A549 treated with DMSO at 1 μM for 4 hours (cell line): ENCODE data around the gene KRT40. TPM values are rescaled to one million over a fixed set of nuclear protein-coding genes. Genes with fewer than 3 reads are reported as not detected.

Experiments used
- total RNA-seq: library from RNA; stranded (reverse); fragments of 200-300 nt; extraction: Qiagen RNA extraction; gene quantifications from 5 replicates; pipeline ENCODE4 v1.2.3, GENCODE V29; 2022; ENCODE audit warnings: low read depth

KRT40 gene
- not detected in 5 replicates for total RNA-seq

GRCh38 chr17:40984226-40984625 is at the start of gene KRT40:
Gene KRT40 (minus strand): TSS chr17:40984326. CDS start chr17:40984273, 53 bp downstream.

GRCh38 chr17:41029633-41030245 is 45.6 kb upstream of the KRT40 start, which contains the start of gene KRTAP1-4:
Gene KRTAP1-4 (minus strand): TSS chr17:41030195. CDS start chr17:41030078, 117 bp downstream.

GRCh38 chr17:41026715-41027471 is 42.8 kb upstream of the KRT40 start, which contains the start of gene KRTAP1-5:
Gene KRTAP1-5 (minus strand): TSS chr17:41027208. CDS start chr17:41027155, 53 bp downstream.

GRCh38 chr17:41008811-41009210 is 24.7 kb upstream of the KRT40 start, which contains the start of gene KRTAP3-1:
Gene KRTAP3-1 (minus strand): TSS chr17:41009128. CDS start chr17:41009074, 54 bp downstream.

DNA sequence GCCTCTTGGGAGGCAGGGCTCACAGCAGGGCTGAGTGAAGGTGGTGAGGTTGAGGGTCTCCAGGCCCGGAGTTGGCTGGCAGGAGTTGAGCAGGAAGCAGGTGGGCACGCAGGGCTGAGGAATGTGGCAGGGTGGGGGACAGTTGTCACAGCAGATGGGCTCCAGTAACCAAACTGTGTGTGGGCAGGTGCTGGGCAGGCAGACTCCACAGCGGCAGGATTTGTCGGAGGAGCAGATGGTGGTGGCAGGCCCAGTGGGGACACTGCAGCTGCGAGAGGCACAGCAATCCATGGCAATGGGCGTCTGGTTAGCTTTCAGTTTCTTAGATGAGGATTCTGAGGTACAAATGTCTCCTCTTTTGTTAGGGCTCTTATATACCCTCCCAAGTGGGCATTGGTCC is 15.4 kb upstream of the KRT40 start, which contains the start of gene KRTAP3-2:
KRTAP3-2 (minus strand) TSS at position 344 of the 400 bp plus-strand sequence; CDS start at position 291, 53 bp downstream.

DNA sequence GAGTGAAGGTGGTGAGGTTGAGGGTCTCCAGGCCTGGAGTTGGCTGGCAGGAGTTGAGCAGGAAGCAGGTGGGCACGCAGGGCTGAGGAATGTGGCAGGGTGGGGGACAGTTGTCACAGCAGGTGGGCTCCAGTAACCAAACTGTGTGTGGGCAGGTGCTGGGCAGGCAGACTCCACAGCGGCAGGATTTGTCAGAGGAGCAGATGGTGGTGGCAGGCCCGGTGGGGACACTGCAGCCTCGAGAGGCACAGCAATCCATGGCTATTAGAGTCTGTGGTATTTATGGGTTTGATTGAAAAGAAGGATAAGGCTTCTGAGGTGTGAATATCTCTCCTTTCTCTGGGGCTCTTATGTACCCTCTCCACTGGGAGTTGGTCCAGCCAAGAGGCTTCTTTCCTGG is 9.7 kb upstream of the KRT40 start, which contains the start of gene KRTAP3-3:
KRTAP3-3 (minus strand) TSS at position 326 of the 400 bp plus-strand sequence; CDS start at position 259, 67 bp downstream.

GRCh38 chr17:40966848-40967247 is 17.3 kb downstream of the KRT40 start, which contains the start of gene KRT39:
Gene KRT39 (minus strand): TSS chr17:40966948. CDS start chr17:40966856, 92 bp downstream.

GRCh38 chr17:40937384-40937819 is 46.7 kb downstream of the KRT40 start, which contains the start of gene KRT23:
Gene KRT23 (minus strand): TSS chr17:40937646. CDS start chr17:40936603, 1,043 bp downstream.

Other genes with a start within 250 kb of the KRT40 start
- not detected in 5 replicates for gene KRT25, start 229.0 kb downstream of the KRT40 start, total RNA-seq
- gene KRT26, start 212.1 kb downstream of the KRT40 start, total RNA-seq, result not detected in 5 replicates
- gene KRT27, start 201.8 kb downstream of the KRT40 start, total RNA-seq, result not detected in 5 replicates
- gene KRT28, start 184.4 kb downstream of the KRT40 start, total RNA-seq, result not detected in 5 replicates
- 80.9 to 125 TPM (median 111 TPM) in 5 replicates for gene KRT10, start 161.7 kb downstream of the KRT40 start, total RNA-seq
- not detected in 5 replicates for gene KRT12, start 117.1 kb downstream of the KRT40 start, total RNA-seq
- 0.29 to 0.47 TPM (median 0.32 TPM) in 5 replicates for gene KRT20, start 99.1 kb downstream of the KRT40 start, total RNA-seq
- 0.09 to 0.18 TPM (median 0.10 TPM) in 3 of 5 replicates, not detected in the others for gene KRT23, start 46.7 kb downstream of the KRT40 start, total RNA-seq
- not detected in 5 replicates for gene KRT39, start 17.4 kb downstream of the KRT40 start, total RNA-seq
- gene KRTAP3-3, start 9.8 kb upstream of the KRT40 start, total RNA-seq, result not detected in 5 replicates
- 0.26 to 0.35 TPM (median 0.34 TPM) in 3 of 5 replicates, not detected in the others for gene KRTAP3-2, start 15.6 kb upstream of the KRT40 start, total RNA-seq
- not detected in 5 replicates for gene KRTAP3-1, start 24.8 kb upstream of the KRT40 start, total RNA-seq
- 0.08 TPM in 1 of 5 replicates, not detected in the others for gene KRTAP1-5, start 42.9 kb upstream of the KRT40 start, total RNA-seq
- gene KRTAP1-4, start 45.9 kb upstream of the KRT40 start, total RNA-seq, result not detected in 5 replicates
- not detected in 5 replicates for gene KRTAP1-3, start 50.5 kb upstream of the KRT40 start, total RNA-seq
- not detected in 5 replicates for gene KRTAP1-1, start 57.1 kb upstream of the KRT40 start, total RNA-seq
- gene KRTAP2-1, start 63.0 kb upstream of the KRT40 start, total RNA-seq, result not detected in 5 replicates
- not detected in 5 replicates for gene KRTAP2-2, start 70.9 kb upstream of the KRT40 start, total RNA-seq
- 0.12 to 0.13 TPM in 2 of 5 replicates, not detected in the others for gene KRTAP2-3, start 75.8 kb upstream of the KRT40 start, total RNA-seq
- gene KRTAP2-4, start 81.6 kb upstream of the KRT40 start, total RNA-seq, result not detected in 5 replicates
- not detected in 5 replicates for gene KRTAP4-7, start 99.8 kb upstream of the KRT40 start, total RNA-seq
- not detected in 5 replicates for gene KRTAP4-8, start 113.8 kb upstream of the KRT40 start, total RNA-seq
- gene KRTAP4-16, start 117.9 kb upstream of the KRT40 start, total RNA-seq, result not detected in 5 replicates
- 0.20 TPM in 1 of 5 replicates, not detected in the others for gene KRTAP4-9, start 121.1 kb upstream of the KRT40 start, total RNA-seq
- gene KRTAP4-11, start 134.0 kb upstream of the KRT40 start, total RNA-seq, result not detected in 5 replicates
- not detected in 5 replicates for gene KRTAP4-12, start 139.9 kb upstream of the KRT40 start, total RNA-seq
- not detected in 5 replicates for gene KRTAP4-6, start 156.2 kb upstream of the KRT40 start, total RNA-seq
- not detected in 5 replicates for gene KRTAP4-5, start 165.5 kb upstream of the KRT40 start, total RNA-seq
- not detected in 5 replicates for gene KRTAP4-4, start 176.4 kb upstream of the KRT40 start, total RNA-seq
- not detected in 5 replicates for gene KRTAP4-3, start 183.9 kb upstream of the KRT40 start, total RNA-seq
- not detected in 5 replicates for gene KRTAP4-2, start 193.9 kb upstream of the KRT40 start, total RNA-seq
- 0.15 to 0.30 TPM (median 0.20 TPM) in 4 of 5 replicates, not detected in the other for gene KRTAP4-1, start 200.6 kb upstream of the KRT40 start, total RNA-seq
- gene KRTAP9-1, start 205.6 kb upstream of the KRT40 start, total RNA-seq, result not detected in 5 replicates
- gene KRTAP9-2, start 242.3 kb upstream of the KRT40 start, total RNA-seq, result not detected in 5 replicates
- gene KRTAP9-3, start 248.1 kb upstream of the KRT40 start, total RNA-seq, result not detected in 5 replicates